WTC11 (cell line): Measurements from ENCODE around the gene RPS27.

Experiments
- CTCF ChIP-seq: fragments of 200-600 bp; IDR thresholded peaks from 2 replicates; pipeline ENCODE4 v1.8.0; 2022; ENCODE audit warnings: antibody characterized with exemption
- ZNF317 ChIP-seq: sonication (generic); formaldehyde crosslinking; IDR thresholded peaks from 2 replicates; pipeline ENCODE4 v1.8.1; 2023; ENCODE audit warnings: low read depth, mild to moderate bottlenecking, moderate library complexity, missing genetic modification reagents, borderline replicate concordance
- TF ChIP-seq, protein P1 (sequence below): sonication (generic); formaldehyde crosslinking; IDR thresholded peaks from 2 replicates; pipeline ENCODE4 v1.8.0; 2022; ENCODE audit warnings: mild to moderate bottlenecking, missing genetic modification reagents
- TF ChIP-seq, protein P2 (sequence below): sonication (generic); formaldehyde crosslinking; IDR thresholded peaks from 2 replicates; pipeline ENCODE4 v1.8.0; 2023; ENCODE audit warnings: missing genetic modification reagents

GRCh38 chr1:153941826-153942725, 48.5 kb upstream of the RPS27 start:
- TF ChIP-seq, protein P1, sequence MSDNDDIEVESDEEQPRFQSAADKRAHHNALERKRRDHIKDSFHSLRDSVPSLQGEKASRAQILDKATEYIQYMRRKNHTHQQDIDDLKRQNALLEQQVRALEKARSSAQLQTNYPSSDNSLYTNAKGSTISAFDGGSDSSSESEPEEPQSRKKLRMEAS, result no peak
- TF ChIP-seq CTCF, result no peak
- TF ChIP-seq, protein P2, sequence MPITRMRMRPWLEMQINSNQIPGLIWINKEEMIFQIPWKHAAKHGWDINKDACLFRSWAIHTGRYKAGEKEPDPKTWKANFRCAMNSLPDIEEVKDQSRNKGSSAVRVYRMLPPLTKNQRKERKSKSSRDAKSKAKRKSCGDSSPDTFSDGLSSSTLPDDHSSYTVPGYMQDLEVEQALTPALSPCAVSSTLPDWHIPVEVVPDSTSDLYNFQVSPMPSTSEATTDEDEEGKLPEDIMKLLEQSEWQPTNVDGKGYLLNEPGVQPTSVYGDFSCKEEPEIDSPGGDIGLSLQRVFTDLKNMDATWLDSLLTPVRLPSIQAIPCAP (CRISPR knock-in tag), result no peak
- TF ChIP-seq ZNF317 (CRISPR knock-in tag), result no peak
